MM.1S (cell line): ENCODE data around the gene PAAF1.

Experiments
- DNase-seq: peaks from one replicate; pipeline ENCODE4 v3.0.0-alpha.2; 2015
- H2AFZ ChIP-seq: fragments of 300-600 bp; sonication (generic); 2 replicates; pipeline ENCODE4 v1.6.0; 2016; ENCODE audit warnings: antibody characterized with exemption, low read length
- H3F3A ChIP-seq: fragments of 300-600 bp; sonication (generic); 2 replicates; pipeline ENCODE4 v1.6.1; 2016; ENCODE audit warnings: mild to moderate bottlenecking, antibody characterized with exemption, low read length, moderate library complexity, mixed read lengths; ENCODE audit not compliant: insufficient read depth
- H3K27ac ChIP-seq: fragments of 300-600 bp; sonication (generic); 2 replicates; pipeline ENCODE4 v1.5.1; 2016; ENCODE audit warnings: mild to moderate bottlenecking, low read length
- H3K27me3 ChIP-seq: fragments of 300-600 bp; sonication (generic); replicated peaks from 2 replicates; pipeline ENCODE4 v1.6.0; 2016; ENCODE audit warnings: low read length; ENCODE audit not compliant: insufficient read depth
- H3K36me3 ChIP-seq: fragments of 300-600 bp; sonication (generic); replicated peaks from 2 replicates; pipeline ENCODE4 v1.6.1; 2016; ENCODE audit warnings: mild to moderate bottlenecking, low read length, mixed read lengths; ENCODE audit not compliant: insufficient read depth
- H3K4me1 ChIP-seq: fragments of 300-600 bp; sonication (generic); 2 replicates; pipeline ENCODE4 v1.6.1; 2016; ENCODE audit warnings: low read length, mixed read lengths
- H3K4me2 ChIP-seq: fragments of 300-600 bp; sonication (generic); 2 replicates; pipeline ENCODE4 v1.6.0; 2016; ENCODE audit warnings: low read depth, low read length
- H3K4me3 ChIP-seq: fragments of 300-600 bp; sonication (generic); 2 replicates; pipeline ENCODE4 v1.5.1; 2016; ENCODE audit warnings: low read length, mixed read lengths
- H3K79me2 ChIP-seq: fragments of 300-600 bp; sonication (generic); 2 replicates; pipeline ENCODE4 v1.6.1; 2016; ENCODE audit warnings: mixed run types, low read length, mixed read lengths
- H3K9ac ChIP-seq: fragments of 300-600 bp; sonication (generic); 2 replicates; pipeline ENCODE4 v1.6.1; 2016; ENCODE audit warnings: low read length, mixed read lengths
- H3K9me2 ChIP-seq: fragments of 300-600 bp; sonication (generic); replicated peaks from 2 replicates; pipeline ENCODE4 v1.6.1; 2016; ENCODE audit warnings: mild to moderate bottlenecking, low read length, mixed read lengths; ENCODE audit not compliant: insufficient read depth
- H3K9me3 ChIP-seq: fragments of 300-600 bp; sonication (generic); replicated peaks from 2 replicates; pipeline ENCODE4 v1.6.1; 2016; ENCODE audit warnings: mild to moderate bottlenecking, low read length, mixed read lengths; ENCODE audit not compliant: insufficient read depth
- H4K20me1 ChIP-seq: fragments of 300-600 bp; sonication (generic); 2 replicates; pipeline ENCODE4 v1.6.1; 2016; ENCODE audit warnings: mild to moderate bottlenecking, low read length, moderate library complexity, mixed read lengths; ENCODE audit not compliant: insufficient read depth
- CTCF ChIP-seq: fragments of 300-600 bp; sonication (generic); IDR thresholded peaks from 2 replicates; pipeline ENCODE4 v1.5.1; 2016; ENCODE audit warnings: antibody characterized with exemption, low read length, mixed read lengths
- EZH2 ChIP-seq: fragments of 300-600 bp; sonication (generic); optimal IDR thresholded peaks from 2 replicates; pipeline ENCODE3; 2017; ENCODE audit warnings: low read depth, mild to moderate bottlenecking, antibody characterized with exemption, low read length, mixed read lengths
- EZH2phosphoT487 ChIP-seq: fragments of 300-600 bp; sonication (generic); IDR thresholded peaks from 2 replicates; pipeline ENCODE4 v1.6.1; 2018; ENCODE audit warnings: antibody characterized with exemption, low read length

Gene PAAF1

GRCh38 chr11:73939096-73939495 is 62.3 kb downstream of the PAAF1 start:
- Histone ChIP-seq H3K36me3 (no peaks in the 10 kb centered on the region), H3K9me2 (no peaks in the 10 kb centered on the region), H3K4me3 (no peak overlapping the region), H3K4me1 (no peaks in the 10 kb centered on the region), H3K27me3 (no peaks in the 10 kb centered on the region), H2AFZ (no peak overlapping the region), H4K20me1 (no peaks in the 10 kb centered on the region), H3K9ac (no peak overlapping the region), H3K9me3 (no peaks in the 10 kb centered on the region), H3K79me2 (no peaks in the 10 kb centered on the region), H3F3A (no peaks in the 10 kb centered on the region), H3K4me2 (no peak overlapping the region), H3K27ac (no peak overlapping the region)
- no peak for TF ChIP-seq CTCF
- no peak for TF ChIP-seq EZH2
- TF ChIP-seq EZH2phosphoT487 = no peak
- no peak for DNase-seq

GRCh38 chr11:73940801-73941570 is 64.2 kb downstream of the PAAF1 start:
- no peaks in the 10 kb centered on the region for H3K27me3 ChIP-seq
- no peaks in the 10 kb centered on the region for H3F3A ChIP-seq
- H3K9ac ChIP-seq = no peak overlapping the region
- H3K4me1 ChIP-seq = no peaks in the 10 kb centered on the region
- H4K20me1 ChIP-seq = no peaks in the 10 kb centered on the region
- no peaks in the 10 kb centered on the region for H3K36me3 ChIP-seq
- H3K9me3 ChIP-seq = no peaks in the 10 kb centered on the region
- no peak overlapping the region for H3K4me2 ChIP-seq
- no peaks in the 10 kb centered on the region for H3K9me2 ChIP-seq
- no peak overlapping the region for H2AFZ ChIP-seq
- H3K4me3 ChIP-seq = no peak overlapping the region
- no peaks in the 10 kb centered on the region for H3K79me2 ChIP-seq
- no peak overlapping the region for H3K27ac ChIP-seq
- DNase-seq = no peak
- TF ChIP-seq EZH2phosphoT487 (no peak), CTCF (no peak), EZH2 (no peak)

GRCh38 chr11:73942010-73942409 is 65.2 kb downstream of the PAAF1 start:
- Histone ChIP-seq H3K9me2 (no peaks in the 10 kb centered on the region), H3K4me1 (no peaks in the 10 kb centered on the region), H3K4me2 (no peak overlapping the region), H3K9me3 (no peaks in the 10 kb centered on the region), H3K9ac (no peak overlapping the region), H4K20me1 (no peaks in the 10 kb centered on the region), H3K27me3 (no peaks in the 10 kb centered on the region), H3K4me3 (no peak overlapping the region), H2AFZ (no peak overlapping the region), H3K27ac (no peak overlapping the region), H3K36me3 (no peaks in the 10 kb centered on the region), H3F3A (no peaks in the 10 kb centered on the region), H3K79me2 (no peaks in the 10 kb centered on the region)
- no peak for TF ChIP-seq CTCF
- TF ChIP-seq EZH2 = no peak
- TF ChIP-seq EZH2phosphoT487 = no peak
- no peak for DNase-seq
